SK-N-MC (cell line): ENCODE data around the gene OR5K2.

Experiments
- EZH2 ChIP-seq: fragments of 200-600 bp; sonication (generic); IDR thresholded peaks from one replicate; pipeline ENCODE4 v1.6.1; 2017; ENCODE audit warnings: antibody characterized with exemption
- POLR2AphosphoS5 ChIP-seq: IDR thresholded peaks from 2 replicates; pipeline ENCODE4 v1.6.1; 2012; ENCODE audit warnings: mild to moderate bottlenecking, low read depth, low read length, borderline replicate concordance

GRCh38 chr3:98525494-98525893 is 28.0 kb downstream of the OR5K2 start:
- TF ChIP-seq POLR2AphosphoS5 (no peak), EZH2 (no peak)
